GM21381 (cell line): ENCODE measurements around the gene CBL.
"Not testable (repeated sequence)": the region's sequence is repeated elsewhere in the genome, so short reads cannot be mapped to it uniquely, and the experiment has no call there.

Source experiments
- ATAC-seq: cut with Tn5 transposase; IDR thresholded peaks from one replicate; pipeline ENCODE4 v1.9.1; 2021; ENCODE audit warnings: mild to moderate bottlenecking, moderate library complexity; ENCODE audit not compliant: unreplicated experiment

The CBL gene

DNA sequence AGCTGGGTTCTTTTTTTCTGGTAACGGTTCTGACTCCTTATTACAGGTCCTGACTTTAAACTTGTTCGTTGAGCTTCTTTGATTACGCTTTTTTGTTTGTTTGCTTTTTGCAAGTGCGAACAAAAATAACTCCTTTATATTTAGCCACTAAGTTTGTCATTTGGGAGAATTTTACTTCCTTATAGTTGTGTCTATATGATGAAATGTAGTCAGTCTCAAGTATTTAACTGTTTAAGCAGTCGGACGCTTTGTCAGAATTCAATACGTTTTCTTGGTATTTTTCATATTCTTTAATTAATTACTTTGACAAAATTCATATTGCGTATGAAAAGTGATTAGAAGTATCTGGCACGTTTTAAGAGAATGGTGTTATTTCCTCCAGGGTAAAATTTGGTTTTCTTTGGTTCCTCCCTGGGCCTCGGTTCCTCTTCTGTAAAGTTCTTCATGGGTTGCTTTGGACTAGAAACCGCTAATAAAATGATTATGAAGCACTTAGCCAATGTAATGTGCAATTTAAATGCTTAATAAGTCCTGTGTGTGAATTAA lies 1.3 kb downstream of the CBL start:
- no peak for ATAC-seq

GRCh38 chr11:119209186-119209585 lies 3.0 kb downstream of the CBL start:
- no peak for ATAC-seq

- ATAC-seq, result no peak
These were observed 3.9 kb downstream of the CBL start for GRCh38 chr11:119210050-119210449.

DNA sequence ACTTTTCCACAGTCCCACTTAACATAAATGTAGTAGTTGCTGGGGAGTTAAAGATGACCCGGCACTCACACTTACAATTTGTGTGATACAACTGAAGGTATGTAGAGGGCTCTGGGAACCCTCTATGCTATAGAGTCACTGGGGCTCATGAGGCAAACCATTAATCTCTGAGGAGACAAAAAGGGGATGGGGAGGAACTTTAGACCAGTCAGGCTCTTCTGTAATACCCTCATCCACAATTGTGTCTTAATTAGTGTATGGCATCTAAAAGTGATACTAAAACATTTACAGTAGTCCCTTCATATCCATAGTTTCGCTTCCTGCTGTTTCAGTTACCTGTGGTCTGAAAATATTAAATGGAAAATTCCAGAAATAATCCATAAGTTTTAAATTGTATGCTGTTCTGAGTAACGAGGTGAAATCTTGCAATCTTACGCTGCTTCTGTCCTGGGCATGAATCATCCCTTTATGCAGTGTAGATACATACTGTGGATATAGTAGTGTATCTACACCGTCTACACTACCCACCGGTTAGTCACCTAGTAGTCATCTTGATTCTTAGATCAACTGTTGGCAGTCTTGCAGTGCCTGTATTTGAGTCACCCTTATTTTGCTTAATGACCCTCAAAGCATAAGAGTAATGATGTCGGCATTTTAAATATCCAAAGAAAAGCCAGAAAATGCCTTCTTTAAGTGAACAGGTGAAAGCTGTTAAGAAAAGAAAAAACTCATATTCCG lies 12.2 kb downstream of the CBL start:
- ATAC-seq, result no peak

GRCh38 chr11:119222308-119222707 lies 16.2 kb downstream of the CBL start:
- ATAC-seq, result no peak

GRCh38 chr11:119222891-119223290 lies 16.8 kb downstream of the CBL start:
- ATAC-seq, result no peak

DNA sequence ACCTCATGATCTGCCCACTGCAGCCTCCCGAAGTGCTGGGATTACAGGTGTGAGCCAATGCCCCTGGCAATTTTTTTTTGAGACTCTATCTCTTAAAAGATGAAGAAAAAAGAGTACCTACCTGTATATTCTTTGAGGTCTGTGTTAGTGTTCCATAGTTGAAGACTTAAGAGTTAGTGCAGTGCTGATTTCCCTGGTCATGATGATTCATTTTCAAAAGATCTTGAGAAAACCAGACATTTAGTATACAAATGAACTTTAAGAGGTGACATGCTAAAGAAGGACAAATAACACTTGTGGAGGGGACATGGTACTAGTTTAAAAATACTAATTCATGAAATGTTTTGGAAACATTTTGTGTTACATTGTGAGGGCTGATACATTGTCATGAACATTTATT lies 17.7 kb downstream of the CBL start:
- no peak for ATAC-seq

DNA sequence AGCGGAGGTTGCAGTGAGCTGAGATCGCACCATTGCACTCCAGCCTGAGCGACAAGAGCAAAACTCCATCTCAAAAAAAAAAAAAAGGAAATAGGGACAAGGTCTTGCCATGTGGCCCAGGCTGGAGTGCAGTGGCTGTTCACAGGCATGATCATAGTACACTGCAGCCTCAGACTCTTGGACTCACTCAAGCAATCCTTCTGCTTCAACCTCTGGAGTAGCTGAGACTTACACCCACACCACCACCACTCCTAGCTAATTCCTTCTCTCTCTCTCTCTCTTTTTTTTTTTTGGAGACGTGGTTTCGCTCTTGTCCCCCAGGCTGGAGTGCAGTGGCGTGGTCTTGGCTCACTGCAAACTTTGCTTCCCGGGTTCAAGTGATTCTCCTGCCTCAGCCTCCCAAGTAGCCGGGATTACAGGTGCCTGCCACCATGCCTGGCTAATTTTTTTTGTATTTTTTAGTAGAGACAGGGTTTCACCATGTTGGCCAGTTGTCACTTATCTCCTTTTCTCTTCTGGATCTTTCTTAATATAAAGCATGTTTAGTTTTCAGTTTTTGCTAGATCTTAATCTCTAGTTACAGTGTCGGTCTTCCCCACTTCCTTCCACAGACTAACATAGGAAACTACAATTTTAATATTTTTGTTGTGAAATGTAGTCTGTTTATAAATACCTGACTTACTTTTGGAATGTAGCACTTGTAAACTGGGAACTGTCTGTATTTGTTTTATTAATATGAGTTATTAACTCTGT lies 22.6 kb downstream of the CBL start:
- not testable (repeated sequence) for ATAC-seq

DNA sequence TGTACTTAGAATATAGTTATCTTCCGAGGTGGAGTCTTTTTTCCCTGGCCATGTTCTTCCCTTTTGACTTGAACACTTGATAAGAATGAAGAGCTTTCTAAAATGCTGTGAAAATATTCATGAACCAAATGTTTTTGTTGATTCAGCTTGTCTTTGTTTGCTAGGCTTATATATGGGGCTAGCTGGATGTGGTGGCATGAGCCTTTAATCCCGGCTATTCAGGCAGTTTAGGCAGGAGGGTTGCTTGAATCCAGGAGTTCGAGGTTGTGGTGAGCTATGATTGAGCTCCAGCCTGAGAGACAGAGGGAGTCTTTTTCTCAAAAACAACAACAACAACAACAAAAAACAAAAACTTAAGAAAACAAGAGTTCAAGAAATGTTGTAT lies 23.1 kb downstream of the CBL start:
- no peak for ATAC-seq

DNA sequence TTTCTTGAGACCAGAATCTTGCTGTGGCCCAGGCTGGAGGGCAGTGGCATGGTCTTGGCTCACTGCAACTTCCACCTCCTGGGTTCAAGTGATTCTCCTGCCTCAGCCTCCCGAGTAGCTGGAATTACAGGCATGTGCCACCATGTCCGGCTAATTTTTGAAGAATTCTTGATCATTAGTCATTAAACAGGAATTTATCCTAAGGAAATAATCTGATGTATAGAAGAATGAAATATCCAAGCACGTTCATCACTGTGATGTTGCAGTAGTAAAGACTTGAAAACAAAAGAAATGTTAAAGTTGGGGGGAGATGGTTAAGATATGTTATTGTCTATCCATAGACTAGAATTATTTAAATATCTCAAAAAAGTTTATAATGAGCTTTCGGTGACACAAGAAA lies 23.6 kb downstream of the CBL start:
- ATAC-seq, result no peak

GRCh38 chr11:119236490-119236889 lies 30.4 kb downstream of the CBL start:
- no peak for ATAC-seq

GRCh38 chr11:119236891-119237290 lies 30.8 kb downstream of the CBL start:
- no peak for ATAC-seq

DNA sequence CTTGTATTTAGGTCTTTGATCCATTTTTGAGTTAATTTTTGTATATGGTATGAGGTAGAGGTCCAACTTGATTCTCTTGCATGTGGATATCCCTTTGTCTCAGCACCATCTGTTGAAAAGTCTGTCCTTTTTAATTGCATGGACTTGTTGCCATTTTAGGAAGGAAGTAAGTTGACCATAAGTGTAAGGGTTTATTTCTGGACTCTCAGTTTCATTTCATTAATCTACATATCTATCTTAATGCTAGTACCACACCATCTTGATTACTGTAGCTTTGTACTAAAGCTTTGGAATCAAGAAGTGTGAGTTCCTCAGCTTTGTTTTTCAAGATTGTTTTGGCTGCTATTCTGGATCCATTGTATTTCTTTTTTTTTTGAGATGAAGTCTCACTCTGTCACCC lies 31.4 kb downstream of the CBL start:
- ATAC-seq, result no peak

DNA sequence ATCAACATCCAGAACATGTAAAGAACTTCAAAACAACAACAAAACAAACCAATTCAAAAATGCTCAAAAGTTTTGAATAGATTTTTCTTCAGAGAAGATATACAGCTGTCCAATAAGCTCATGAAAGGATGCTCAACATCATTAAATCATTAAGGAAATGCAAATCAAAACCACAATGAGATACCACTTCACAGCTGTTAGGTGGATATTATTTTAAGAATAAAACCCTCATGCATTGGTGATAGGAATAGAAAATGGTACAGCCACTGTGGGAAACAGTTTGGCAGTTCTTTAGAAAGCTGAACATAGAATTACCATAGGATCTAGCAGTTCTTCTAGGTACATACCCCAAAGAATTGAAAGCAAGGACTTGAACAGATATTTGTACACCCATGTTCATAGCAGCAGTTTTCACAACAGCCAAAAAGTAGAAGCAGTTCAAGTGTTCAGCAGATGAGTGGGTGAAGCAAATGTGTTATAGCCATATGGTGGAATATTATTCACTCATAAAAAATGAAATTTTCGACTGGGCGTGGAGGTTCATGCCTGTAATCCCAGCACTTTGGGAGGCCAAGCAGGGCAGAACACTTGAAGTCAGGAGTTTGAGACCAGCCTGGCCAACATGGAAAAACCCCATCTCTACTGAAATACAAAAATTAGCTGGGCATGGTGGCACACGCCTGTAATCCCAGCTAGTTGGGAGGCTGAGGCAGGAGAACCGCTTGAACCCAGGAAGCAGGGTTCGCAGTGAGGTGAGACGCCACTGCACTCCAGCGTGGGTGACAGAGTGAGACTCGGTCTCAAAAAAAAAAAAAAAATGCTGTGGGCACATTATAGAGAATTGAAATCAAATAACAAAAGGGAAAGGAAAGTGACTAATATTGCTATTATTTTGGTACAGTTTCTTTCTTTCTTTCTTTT lies 42.9 kb downstream of the CBL start:
- no peak for ATAC-seq

GRCh38 chr11:119249671-119250010 lies 43.5 kb downstream of the CBL start:
- no peak for ATAC-seq

DNA sequence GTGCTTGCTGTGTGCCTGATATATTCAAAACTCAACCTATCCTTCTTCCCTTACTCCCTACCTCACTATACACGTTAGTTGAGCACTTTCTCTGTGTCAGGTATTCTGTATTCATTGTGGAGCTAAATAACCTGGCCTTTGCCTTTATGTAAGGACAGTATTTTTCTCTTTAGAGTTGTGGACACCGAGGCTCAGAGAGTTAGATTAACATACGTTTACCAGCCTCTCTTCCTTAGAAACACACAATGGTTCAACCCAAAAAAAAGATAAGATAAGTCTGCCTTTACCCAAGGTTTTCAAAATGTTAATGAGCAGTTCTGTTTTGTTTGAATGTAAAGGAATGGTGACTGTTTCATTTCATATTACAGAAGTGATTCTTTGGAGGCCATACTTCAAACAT lies 45.0 kb downstream of the CBL start:
- ATAC-seq, result no peak

DNA sequence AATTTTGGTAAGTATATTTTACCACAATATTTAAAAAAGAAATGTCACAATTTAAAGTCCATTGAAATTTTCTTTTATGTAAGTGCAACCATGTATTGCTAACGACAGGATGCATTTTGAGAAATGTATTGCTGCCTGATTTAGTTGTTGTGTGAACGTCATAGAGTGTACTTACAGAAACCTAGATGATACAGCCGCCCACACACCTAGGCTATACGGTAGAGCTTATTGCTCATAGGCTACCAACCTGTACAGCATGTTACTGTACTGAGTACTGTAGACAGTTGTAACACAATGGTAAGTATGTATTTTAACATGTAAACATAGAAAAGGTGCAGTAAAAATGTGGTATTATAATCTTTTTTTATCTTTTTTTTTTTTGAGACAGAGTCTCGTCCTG lies 48.1 kb downstream of the CBL start:
- ATAC-seq, result no peak

DNA sequence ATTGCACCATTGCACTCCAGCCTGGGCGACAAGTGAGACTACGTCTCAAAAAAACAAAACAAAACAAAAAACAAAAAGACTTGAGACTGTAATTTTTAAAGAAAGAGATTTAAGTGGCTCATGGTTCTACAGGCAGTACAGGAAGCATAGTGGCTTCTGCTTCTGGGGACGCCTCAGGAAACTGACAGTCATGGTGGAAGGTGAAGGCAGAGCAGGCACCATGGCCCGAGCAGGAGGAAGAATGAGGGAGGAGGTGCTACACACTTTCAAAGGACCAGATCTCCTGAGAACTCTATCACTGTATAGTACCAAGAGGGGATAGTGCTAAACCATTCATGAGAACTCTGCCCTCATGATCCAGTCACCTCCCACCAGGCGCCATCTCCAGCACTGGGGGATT lies 52.0 kb downstream of the CBL start:
- no peak for ATAC-seq

DNA sequence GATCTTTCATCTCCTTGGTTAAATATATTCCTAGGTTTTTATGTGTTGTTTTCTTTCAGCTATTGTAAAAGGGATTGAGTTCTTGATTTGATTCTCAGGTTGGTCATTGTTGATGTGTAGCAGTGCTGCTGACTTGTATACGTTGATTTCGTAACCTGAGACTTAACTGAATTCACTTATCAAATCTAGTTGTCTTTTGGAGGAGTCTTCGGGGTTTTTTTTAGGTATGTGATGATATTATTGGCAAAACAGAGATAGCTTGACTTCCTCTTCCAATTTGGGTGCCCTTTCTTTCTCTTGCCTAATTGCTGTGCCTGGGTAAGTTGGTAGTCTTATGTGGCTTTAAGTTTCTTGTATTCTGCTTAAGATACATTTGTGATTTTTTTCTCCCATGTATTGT lies 52.8 kb downstream of the CBL start:
- ATAC-seq, result no peak

DNA sequence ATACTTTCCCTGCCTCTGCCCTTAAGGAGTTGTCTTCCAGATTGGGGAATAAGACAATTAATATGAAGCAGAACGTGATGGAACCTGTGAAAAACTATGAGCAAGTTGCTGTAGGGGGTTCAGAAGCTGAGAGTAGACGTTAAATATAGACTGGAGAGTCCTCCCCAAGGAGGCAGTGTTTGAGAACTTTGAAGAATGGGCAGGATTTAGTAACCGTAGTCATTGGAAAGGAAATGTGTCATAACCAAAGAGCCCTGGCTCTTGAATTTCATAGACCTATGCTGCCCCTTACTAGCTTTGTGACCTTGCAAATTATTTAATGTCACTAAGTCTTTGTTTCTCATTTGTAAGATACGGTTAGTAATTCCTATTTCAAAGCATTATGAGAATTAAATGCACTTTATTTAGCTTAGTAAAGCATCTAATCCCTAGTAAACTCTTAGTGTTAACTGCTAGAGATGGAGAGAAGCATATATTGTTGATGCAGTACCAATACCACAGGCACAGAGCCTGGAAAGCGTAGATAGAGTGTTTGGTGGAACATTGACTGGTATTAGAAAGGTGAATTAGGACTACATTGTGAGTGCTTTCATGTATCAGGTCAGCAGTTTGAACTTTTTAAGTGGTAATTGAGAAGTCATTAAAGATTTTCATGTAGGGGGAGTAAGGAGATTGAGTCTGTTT lies 56.7 kb downstream of the CBL start:
- ATAC-seq, result peak; percentile 34
